Activated CD4-positive, CD25-positive, alpha-beta regulatory T cell treated with anti-CD3 and anti-CD28 coated beads, Interleukin-2, amount 50 U/mL, for 24 hours (primary cell): ENCODE results near the gene FAM76B.
A peak's percentile ranks its signal among the peaks of the same experiment; 100 is the strongest.

Source experiments
- ATAC-seq, 2 donors: fragments of 150-1000 bp; cut with Tn5 transposase; one replicate each; pipeline ENCODE4 v1.10.0; 2021; ENCODE audit warnings: mild to moderate bottlenecking in 1 of 2, moderate library complexity in 1 of 2

Gene FAM76B

GRCh38 chr11:95791709-95792033 lies 2.1 kb upstream of the FAM76B start:
- no peak for ATAC-seq

GRCh38 chr11:95790933-95791708 lies 1.5 kb upstream of the FAM76B start:
- no peak for ATAC-seq

GRCh38 chr11:95790123-95790932 lies 746 bp upstream of the FAM76B start, which contains the start of gene CEP57:
TSS of gene CEP57 (plus strand) at chr11:95790498. CDS start at chr11:95790699, 201 bp downstream.
- peak; percentile 72 to 74 for ATAC-seq

- no peak for ATAC-seq
Observed at GRCh38 chr11:95788921-95789505, 569 bp downstream of the FAM76B start.

GRCh38 chr11:95780544-95780943 lies 9.0 kb downstream of the FAM76B start:
- peak in 1 of 2 donors; percentile 27 for ATAC-seq

GRCh38 chr11:95778699-95779098 lies 10.9 kb downstream of the FAM76B start:
- no peak for ATAC-seq

GRCh38 chr11:95776859-95777258 lies 12.7 kb downstream of the FAM76B start:
- no peak for ATAC-seq

- ATAC-seq: no peak
Observed at GRCh38 chr11:95768521-95768920, 21.1 kb downstream of the FAM76B start.

GRCh38 chr11:95767498-95767897 lies 22.1 kb downstream of the FAM76B start:
- no peak for ATAC-seq

- ATAC-seq: no peak
Observed at GRCh38 chr11:95766701-95767100, 22.9 kb downstream of the FAM76B start.

GRCh38 chr11:95764267-95764898 lies 25.2 kb downstream of the FAM76B start:
- ATAC-seq: peak; percentile 68 to 74

- ATAC-seq: no peak
Observed at GRCh38 chr11:95762534-95762933, 27.0 kb downstream of the FAM76B start.

GRCh38 chr11:95760941-95761340 lies 28.6 kb downstream of the FAM76B start:
- no peak for ATAC-seq

GRCh38 chr11:95751515-95751914 lies 38.1 kb downstream of the FAM76B start:
- ATAC-seq: no peak

- ATAC-seq: no peak
Observed at GRCh38 chr11:95750101-95750500, 39.5 kb downstream of the FAM76B start.

- ATAC-seq: peak in 1 of 2 donors; percentile 43
Observed at GRCh38 chr11:95739108-95739938, 50.3 kb downstream of the FAM76B start.

- ATAC-seq: no peak
Observed at GRCh38 chr11:95736809-95737208, 52.8 kb downstream of the FAM76B start.

GRCh38 chr11:95736355-95736754 lies 53.2 kb downstream of the FAM76B start:
- ATAC-seq: no peak

GRCh38 chr11:95734009-95734572 lies 55.5 kb downstream of the FAM76B start:
- ATAC-seq: peak in 1 of 2 donors; percentile 24

- no peak for ATAC-seq
Observed at GRCh38 chr11:95732930-95733602, 56.5 kb downstream of the FAM76B start.

GRCh38 chr11:95729462-95729861 lies 60.1 kb downstream of the FAM76B start:
- no peak for ATAC-seq
